Measurements from ENCODE around the gene H3-3A. TPM values are rescaled to one million over a fixed set of nuclear protein-coding genes. Genes with fewer than 3 reads are reported as not detected.

The H3-3A gene
- total RNA-seq, 2 donors from 2014 or later, result 226 to 258 TPM

DNA sequence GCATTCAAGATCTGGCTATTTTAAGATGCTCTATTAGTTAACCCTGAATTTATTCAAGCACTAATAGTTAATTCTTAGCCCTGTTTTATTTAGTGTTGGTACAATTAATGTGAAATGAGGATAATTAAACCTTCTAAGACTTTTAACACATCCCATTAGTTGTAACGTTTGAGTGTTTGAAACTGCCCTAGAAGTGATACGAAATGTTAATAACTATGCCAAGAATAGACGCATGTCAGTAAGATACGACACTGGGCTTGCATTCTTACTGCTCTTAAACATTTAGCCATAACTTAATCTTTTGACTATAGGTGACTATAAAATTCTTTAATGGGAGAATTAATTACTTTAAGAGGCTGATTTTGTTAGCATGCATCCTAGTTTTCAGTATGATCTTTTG, 9.8 kb downstream of the H3-3A start:
- H3K27me3 ChIP-seq (replicated peaks; ENCODE audit: insufficient read depth), result no peaks in the 10 kb centered on the region
- peaks cover 1 to 33% of the 10 kb centered on the region in 2 donors for H3K4me1 ChIP-seq (ENCODE audit: control insufficient read depth in 1 of 2, low read depth in 2 of 2)
- H3K36me3 ChIP-seq, result peaks cover 18% of the 10 kb centered on the region
- no peaks in the 10 kb centered on the region for H3K9me3 ChIP-seq
- DNase-seq (ENCODE audit: low spot score) (no peak), ATAC-seq (ENCODE audit: insufficient number of reproducible peaks, low FRiP score, low read depth) (no peak)
- no peak overlapping the region for H3K27ac ChIP-seq
- TF ChIP-seq, protein P1, sequence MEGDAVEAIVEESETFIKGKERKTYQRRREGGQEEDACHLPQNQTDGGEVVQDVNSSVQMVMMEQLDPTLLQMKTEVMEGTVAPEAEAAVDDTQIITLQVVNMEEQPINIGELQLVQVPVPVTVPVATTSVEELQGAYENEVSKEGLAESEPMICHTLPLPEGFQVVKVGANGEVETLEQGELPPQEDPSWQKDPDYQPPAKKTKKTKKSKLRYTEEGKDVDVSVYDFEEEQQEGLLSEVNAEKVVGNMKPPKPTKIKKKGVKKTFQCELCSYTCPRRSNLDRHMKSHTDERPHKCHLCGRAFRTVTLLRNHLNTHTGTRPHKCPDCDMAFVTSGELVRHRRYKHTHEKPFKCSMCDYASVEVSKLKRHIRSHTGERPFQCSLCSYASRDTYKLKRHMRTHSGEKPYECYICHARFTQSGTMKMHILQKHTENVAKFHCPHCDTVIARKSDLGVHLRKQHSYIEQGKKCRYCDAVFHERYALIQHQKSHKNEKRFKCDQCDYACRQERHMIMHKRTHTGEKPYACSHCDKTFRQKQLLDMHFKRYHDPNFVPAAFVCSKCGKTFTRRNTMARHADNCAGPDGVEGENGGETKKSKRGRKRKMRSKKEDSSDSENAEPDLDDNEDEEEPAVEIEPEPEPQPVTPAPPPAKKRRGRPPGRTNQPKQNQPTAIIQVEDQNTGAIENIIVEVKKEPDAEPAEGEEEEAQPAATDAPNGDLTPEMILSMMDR (IDR thresholded peaks at IDR 0.05), result no peak
- H3K4me3 ChIP-seq, result no peak overlapping the region

GRCh38 chr1:226073184-226073950, 10.9 kb downstream of the H3-3A start:
- no peak overlapping the region for H3K27ac ChIP-seq
- no peaks in the 10 kb centered on the region for H3K27me3 ChIP-seq (replicated peaks; ENCODE audit: insufficient read depth)
- no peak for DNase-seq (ENCODE audit: low spot score)
- TF ChIP-seq, protein P1 (IDR thresholded peaks at IDR 0.05), result no peak
- no peak for ATAC-seq (ENCODE audit: insufficient number of reproducible peaks, low FRiP score, low read depth)
- H3K9me3 ChIP-seq, result no peaks in the 10 kb centered on the region
- H3K4me3 ChIP-seq, result no peak overlapping the region
- peaks cover 13% of the 10 kb centered on the region for H3K36me3 ChIP-seq
- peaks cover 0 to 23% of the 10 kb centered on the region in 2 donors for H3K4me1 ChIP-seq (ENCODE audit: control insufficient read depth in 1 of 2, low read depth in 2 of 2)

DNA sequence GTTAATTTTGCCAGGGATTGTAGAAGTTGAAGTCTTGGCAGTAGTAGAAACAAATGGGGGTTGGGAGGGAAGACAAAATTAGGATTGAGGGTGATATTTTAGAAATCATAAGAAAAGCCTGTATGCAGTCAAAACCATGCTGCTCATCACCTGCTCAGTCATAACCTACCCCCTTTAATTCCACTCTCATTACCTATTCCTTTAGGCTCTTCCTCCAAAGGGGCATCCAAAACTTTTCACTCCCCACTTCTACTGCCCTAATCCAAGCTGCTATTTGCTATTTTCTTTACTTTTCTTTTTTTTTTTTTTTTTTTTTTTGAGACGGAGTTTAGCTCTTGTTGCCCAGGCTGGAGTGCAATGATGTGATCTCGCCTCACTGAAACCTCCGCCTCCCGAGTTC, 11.5 kb downstream of the H3-3A start:
- Histone ChIP-seq H3K36me3 (peaks cover 12% of the 10 kb centered on the region), H3K4me3 (no peak overlapping the region)

DNA sequence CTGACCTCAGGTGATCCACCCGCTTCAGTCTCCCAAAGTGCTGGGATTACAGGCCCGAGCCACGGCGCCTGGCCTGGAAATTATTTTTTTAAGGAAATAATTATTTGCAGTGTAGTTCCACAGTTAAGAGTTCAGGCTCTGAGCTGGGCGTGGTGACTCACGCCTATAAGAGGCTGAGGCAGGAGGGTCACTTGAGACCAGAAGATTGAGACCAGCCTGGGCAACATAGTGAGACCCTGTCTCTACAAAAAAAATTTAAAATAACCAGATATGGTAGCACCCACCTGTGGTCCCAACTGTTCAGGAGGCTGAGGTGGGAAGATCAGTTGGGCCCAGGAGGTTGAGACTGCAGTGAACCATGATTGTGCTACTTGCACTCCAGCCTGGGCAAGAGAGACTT, 13.9 kb downstream of the H3-3A start:
- DNase-seq (ENCODE audit: low spot score) (no peak), ATAC-seq (ENCODE audit: insufficient number of reproducible peaks, low FRiP score, low read depth) (no peak)
- Histone ChIP-seq H3K4me3 (no peak overlapping the region), H3K9me3 (no peaks in the 10 kb centered on the region), H3K36me3 (peaks cover 7% of the 10 kb centered on the region), H3K4me1 (ENCODE audit: control insufficient read depth in 1 of 2, low read depth in 2 of 2) (no peaks in the 10 kb centered on the region), H3K27me3 (replicated peaks; ENCODE audit: insufficient read depth) (no peaks in the 10 kb centered on the region), H3K27ac (no peak overlapping the region)
- TF ChIP-seq, protein P1 (IDR thresholded peaks at IDR 0.05), result no peak

More for the DNA sequence above, 11.5 kb downstream of the H3-3A start:
- Histone ChIP-seq H3K27ac (no peak overlapping the region), H3K4me1 (ENCODE audit: control insufficient read depth in 1 of 2, low read depth in 2 of 2) (peaks cover 0 to 16% of the 10 kb centered on the region in 2 donors), H3K27me3 (replicated peaks; ENCODE audit: insufficient read depth) (no peaks in the 10 kb centered on the region), H3K9me3 (no peaks in the 10 kb centered on the region)
- TF ChIP-seq, protein P1 (IDR thresholded peaks at IDR 0.05), result no peak
- ATAC-seq (ENCODE audit: insufficient number of reproducible peaks, low FRiP score, low read depth) (no peak), DNase-seq (ENCODE audit: low spot score) (no peak)

GRCh38 chr1:226078374-226078773, 15.9 kb downstream of the H3-3A start:
- Histone ChIP-seq H3K36me3 (peaks cover 3% of the 10 kb centered on the region), H3K4me3 (no peak overlapping the region), H3K4me1 (ENCODE audit: control insufficient read depth in 1 of 2, low read depth in 2 of 2) (peaks cover 0 to 5% of the 10 kb centered on the region in 2 donors), H3K27ac (no peak overlapping the region), H3K27me3 (replicated peaks; ENCODE audit: insufficient read depth) (no peaks in the 10 kb centered on the region), H3K9me3 (no peaks in the 10 kb centered on the region)
- TF ChIP-seq, protein P1 (IDR thresholded peaks at IDR 0.05), result no peak
- DNase-seq (ENCODE audit: low spot score) (no peak), ATAC-seq (ENCODE audit: insufficient number of reproducible peaks, low FRiP score, low read depth) (no peak)
